HG03439 (cell line): Measurements from ENCODE around the gene GPRC5C.
"Not testable (repeated sequence)": the region's sequence is repeated elsewhere in the genome, so short reads cannot be mapped to it uniquely, and the experiment has no call there.

ENCODE experiments used
- ATAC-seq: cut with Tn5 transposase; IDR thresholded peaks from one replicate; pipeline ENCODE4 v1.9.1; 2021; ENCODE audit warnings: mild to moderate bottlenecking, moderate library complexity; ENCODE audit not compliant: unreplicated experiment

Gene GPRC5C

GRCh38 chr17:74467221-74467951 lies 35.5 kb downstream of the GPRC5C start:
- peak; percentile 75 for ATAC-seq

- ATAC-seq, result no peak
Observed at GRCh38 chr17:74471341-74471740, 39.5 kb downstream of the GPRC5C start.

- no peak for ATAC-seq
Observed at GRCh38 chr17:74472890-74473289, 41.0 kb downstream of the GPRC5C start.

- no peak for ATAC-seq
Observed at GRCh38 chr17:74473294-74473693, 41.4 kb downstream of the GPRC5C start.

GRCh38 chr17:74474043-74474792 lies 42.3 kb downstream of the GPRC5C start:
- ATAC-seq, result no peak

- no peak for ATAC-seq
Observed at GRCh38 chr17:74475189-74475588, 43.3 kb downstream of the GPRC5C start.

- no peak for ATAC-seq
Observed at GRCh38 chr17:74477411-74477810, 45.5 kb downstream of the GPRC5C start.

GRCh38 chr17:74478420-74479100 lies 46.7 kb downstream of the GPRC5C start:
- ATAC-seq, result no peak

GRCh38 chr17:74480290-74480689 lies 48.4 kb downstream of the GPRC5C start:
- no peak for ATAC-seq

- no peak for ATAC-seq
Observed at GRCh38 chr17:74481621-74482020, 49.7 kb downstream of the GPRC5C start.

GRCh38 chr17:74484066-74484465 lies 52.2 kb downstream of the GPRC5C start:
- no peak for ATAC-seq

GRCh38 chr17:74485022-74485743 lies 53.3 kb downstream of the GPRC5C start:
- ATAC-seq, result no peak

GRCh38 chr17:74485841-74486240 lies 54.0 kb downstream of the GPRC5C start:
- ATAC-seq, result no peak

GRCh38 chr17:74488276-74488675 lies 56.4 kb downstream of the GPRC5C start:
- not testable (repeated sequence) for ATAC-seq

- ATAC-seq, result no peak
Observed at GRCh38 chr17:74490716-74491115, 58.8 kb downstream of the GPRC5C start.

- no peak for ATAC-seq
Observed at GRCh38 chr17:74491626-74492025, 59.7 kb downstream of the GPRC5C start.

- no peak for ATAC-seq
Observed at GRCh38 chr17:74493331-74493833, 61.5 kb downstream of the GPRC5C start.
